Measurements from ENCODE around the gene VEZF1.
A peak's percentile ranks its signal among the peaks of the same experiment; 100 is the strongest.

VEZF1 gene

DNA sequence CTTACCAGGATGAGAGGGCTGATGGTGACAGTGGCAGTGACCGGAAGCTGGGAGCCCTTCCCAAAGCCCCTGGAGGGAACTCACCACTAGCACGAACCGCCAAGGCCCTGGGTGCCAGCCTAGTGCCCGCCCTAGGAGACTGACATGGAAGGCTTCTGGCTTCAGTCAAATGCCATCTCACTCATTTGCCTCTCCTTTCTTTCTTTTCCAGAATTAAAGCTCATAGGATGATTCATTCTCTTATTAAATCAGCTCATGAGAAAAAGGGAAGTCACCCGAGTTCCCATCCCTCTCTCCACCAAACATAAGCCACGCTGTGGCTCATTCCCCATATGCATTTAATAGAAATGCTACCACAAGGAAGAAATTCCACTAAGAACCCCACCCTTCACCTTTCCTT is 44.9 kb downstream of the VEZF1 start:
- H3K9me3 ChIP-seq (ENCODE audit: severe bottlenecking): no peaks in the 10 kb centered on the region
- no peak overlapping the region for H3K27ac ChIP-seq
- TF ChIP-seq, protein P1, sequence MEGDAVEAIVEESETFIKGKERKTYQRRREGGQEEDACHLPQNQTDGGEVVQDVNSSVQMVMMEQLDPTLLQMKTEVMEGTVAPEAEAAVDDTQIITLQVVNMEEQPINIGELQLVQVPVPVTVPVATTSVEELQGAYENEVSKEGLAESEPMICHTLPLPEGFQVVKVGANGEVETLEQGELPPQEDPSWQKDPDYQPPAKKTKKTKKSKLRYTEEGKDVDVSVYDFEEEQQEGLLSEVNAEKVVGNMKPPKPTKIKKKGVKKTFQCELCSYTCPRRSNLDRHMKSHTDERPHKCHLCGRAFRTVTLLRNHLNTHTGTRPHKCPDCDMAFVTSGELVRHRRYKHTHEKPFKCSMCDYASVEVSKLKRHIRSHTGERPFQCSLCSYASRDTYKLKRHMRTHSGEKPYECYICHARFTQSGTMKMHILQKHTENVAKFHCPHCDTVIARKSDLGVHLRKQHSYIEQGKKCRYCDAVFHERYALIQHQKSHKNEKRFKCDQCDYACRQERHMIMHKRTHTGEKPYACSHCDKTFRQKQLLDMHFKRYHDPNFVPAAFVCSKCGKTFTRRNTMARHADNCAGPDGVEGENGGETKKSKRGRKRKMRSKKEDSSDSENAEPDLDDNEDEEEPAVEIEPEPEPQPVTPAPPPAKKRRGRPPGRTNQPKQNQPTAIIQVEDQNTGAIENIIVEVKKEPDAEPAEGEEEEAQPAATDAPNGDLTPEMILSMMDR (IDR thresholded peaks at IDR 0.05; ENCODE audit: low read depth, low read length): no peak
- no peak for DNase-seq
- H3K36me3 ChIP-seq: no peaks in the 10 kb centered on the region
- no peak overlapping the region for H3K4me3 ChIP-seq (ENCODE audit: low read depth, low read length)
- no peaks in the 10 kb centered on the region for H3K27me3 ChIP-seq (ENCODE audit: insufficient read depth, low read depth, severe bottlenecking)

DNA sequence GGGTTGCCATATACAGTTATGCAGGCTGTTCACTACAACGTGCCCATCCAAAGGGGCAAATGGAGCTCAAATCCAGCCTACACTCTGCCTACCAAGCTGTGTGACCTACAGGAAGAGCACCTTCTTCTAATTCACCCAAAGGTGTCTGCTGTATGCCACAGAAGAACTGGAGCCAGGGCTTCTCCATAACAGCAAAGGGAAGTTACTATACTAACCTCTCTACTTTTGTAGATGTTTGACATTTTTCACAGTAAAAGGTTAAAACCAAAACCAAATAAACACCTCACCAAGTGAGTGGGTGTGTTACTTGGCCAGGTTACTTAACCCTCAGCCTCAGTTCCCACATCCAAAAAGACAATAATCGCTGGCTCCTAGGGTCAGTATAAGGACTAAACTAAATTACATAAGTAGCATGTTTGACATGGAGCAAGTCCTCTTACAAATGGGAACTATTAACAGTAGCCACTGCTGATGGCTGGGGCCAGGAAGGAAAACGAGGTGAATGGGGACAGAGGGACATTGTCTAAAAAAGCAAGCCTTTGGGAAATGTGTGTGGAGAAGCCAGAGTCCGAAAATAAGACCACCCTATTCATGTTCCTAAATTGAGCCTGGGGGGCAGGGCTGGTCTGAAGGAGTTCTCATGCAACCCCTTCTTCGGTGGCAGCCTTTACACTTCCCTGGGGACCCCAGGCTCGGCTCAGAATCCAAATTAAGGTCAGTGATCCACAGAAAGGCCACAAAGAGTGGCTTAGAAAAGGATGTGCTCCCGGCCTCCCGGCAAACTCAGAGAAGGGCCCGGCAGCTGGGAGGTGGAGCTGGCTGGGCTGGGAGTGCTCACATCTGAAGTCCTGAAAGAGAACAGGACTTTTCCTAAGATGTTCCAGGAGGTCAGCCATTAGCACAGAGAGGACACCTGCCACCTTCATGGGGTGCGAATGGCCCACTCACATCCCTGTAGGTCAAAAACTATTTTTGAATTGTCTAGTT is 46.4 kb downstream of the VEZF1 start:
- Histone ChIP-seq H3K27me3 (ENCODE audit: insufficient read depth, low read depth, severe bottlenecking) (no peaks in the 10 kb centered on the region), H3K27ac (no peak overlapping the region; the same call in 1 of the 2 replicates), H3K36me3 (no peaks in the 10 kb centered on the region), H3K9me3 (ENCODE audit: severe bottlenecking) (no peaks in the 10 kb centered on the region), H3K4me3 (ENCODE audit: low read depth, low read length) (no peak overlapping the region)
- TF ChIP-seq, protein P1 (IDR thresholded peaks at IDR 0.05; ENCODE audit: low read depth, low read length): no peak
- no peak for DNase-seq

GRCh38 chr17:57940653-57941329 is 47.3 kb downstream of the VEZF1 start:
- H3K27ac ChIP-seq: no peak overlapping the region
- TF ChIP-seq, protein P1 (IDR thresholded peaks at IDR 0.05; ENCODE audit: low read depth, low read length): no peak
- no peaks in the 10 kb centered on the region for H3K9me3 ChIP-seq (ENCODE audit: severe bottlenecking)
- no peaks in the 10 kb centered on the region for H3K36me3 ChIP-seq
- H3K27me3 ChIP-seq (ENCODE audit: insufficient read depth, low read depth, severe bottlenecking): no peaks in the 10 kb centered on the region
- peak; percentile 44 for DNase-seq
- H3K4me3 ChIP-seq (ENCODE audit: low read depth, low read length): no peak overlapping the region

DNA sequence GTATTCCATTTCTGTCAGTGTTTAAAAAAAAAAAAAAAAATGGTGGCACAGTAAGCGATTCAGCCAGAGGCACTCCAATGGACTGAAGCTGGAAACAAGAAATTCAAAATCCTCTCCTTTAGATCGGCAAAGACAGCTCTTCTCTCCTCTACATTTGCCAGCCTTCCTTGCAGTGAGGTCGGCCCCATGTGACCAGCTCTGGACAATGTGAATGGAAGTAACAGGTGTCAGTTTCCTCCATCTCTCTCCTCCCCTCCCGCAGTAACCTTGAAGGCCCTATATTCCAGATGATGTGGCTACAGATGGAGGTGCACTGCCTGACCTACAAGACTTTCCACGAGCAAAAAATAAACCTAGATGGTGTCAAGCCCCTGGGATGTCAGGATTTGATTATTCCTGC is 47.8 kb downstream of the VEZF1 start:
- no peak overlapping the region for H3K27ac ChIP-seq
- DNase-seq: peak; percentile 53
- TF ChIP-seq, protein P1 (IDR thresholded peaks at IDR 0.05; ENCODE audit: low read depth, low read length): no peak
- H3K27me3 ChIP-seq (ENCODE audit: insufficient read depth, low read depth, severe bottlenecking): no peaks in the 10 kb centered on the region
- H3K9me3 ChIP-seq (ENCODE audit: severe bottlenecking): no peaks in the 10 kb centered on the region
- H3K4me3 ChIP-seq (ENCODE audit: low read depth, low read length): no peak overlapping the region
- H3K36me3 ChIP-seq: no peaks in the 10 kb centered on the region

DNA sequence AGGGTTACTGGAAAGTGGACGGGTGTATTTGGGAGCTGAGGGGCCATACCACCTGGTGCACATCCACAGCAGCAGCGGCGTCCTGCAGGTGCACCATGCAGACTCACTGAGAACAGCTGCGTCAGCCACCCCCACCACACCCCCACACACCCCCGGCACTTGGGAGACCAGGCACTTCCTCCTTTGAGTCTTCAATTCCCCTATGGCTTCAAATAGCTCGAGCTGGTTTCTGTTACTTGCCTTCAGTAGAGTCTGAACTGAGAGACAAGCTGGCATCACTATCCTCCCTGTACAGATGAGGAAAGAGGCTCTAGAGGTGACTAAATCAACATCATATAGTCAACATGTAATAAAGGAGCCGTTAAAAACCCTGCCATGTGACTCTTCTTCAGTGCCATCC is 48.3 kb downstream of the VEZF1 start:
- no peak for DNase-seq
- peak overlapping the region; percentile 9; the same call in 1 of the 2 replicates for H3K27ac ChIP-seq
- TF ChIP-seq, protein P1 (IDR thresholded peaks at IDR 0.05; ENCODE audit: low read depth, low read length): no peak

More for the DNA sequence above, 48.3 kb downstream of the VEZF1 start:
- no peaks in the 10 kb centered on the region for H3K27me3 ChIP-seq (ENCODE audit: insufficient read depth, low read depth, severe bottlenecking)
- no peaks in the 10 kb centered on the region for H3K36me3 ChIP-seq
- H3K9me3 ChIP-seq (ENCODE audit: severe bottlenecking): no peaks in the 10 kb centered on the region
- H3K4me3 ChIP-seq (ENCODE audit: low read depth, low read length): no peak overlapping the region
